Lower lobe of right lung (tissue), 2 donors: ENCODE data around the gene MSH5. TPM values are rescaled to one million over a fixed set of nuclear protein-coding genes. Genes with fewer than 3 reads are reported as not detected.

Experiments
- ATAC-seq, 2 donors: fragments of 200-7000 bp; cut with Tn5 transposase; one replicate each; pipeline ENCODE4 v1.9.1; 2020 to 2022; ENCODE audit warnings: mild to moderate bottlenecking in 2 of 2, moderate library complexity in 2 of 2
- DNase-seq: peaks from one replicate; pipeline ENCODE4 v3.0.0-alpha.2; 2020
- H3K27ac ChIP-seq: fragments of 200-600 bp; one replicate; pipeline ENCODE4 v1.8.0; 2022
- H3K27me3 ChIP-seq: fragments of 200-600 bp; one replicate; pipeline ENCODE4 v1.8.0; 2022; ENCODE audit warnings: low read depth
- H3K36me3 ChIP-seq: fragments of 200-600 bp; one replicate; pipeline ENCODE4 v1.8.0; 2022; ENCODE audit warnings: mild to moderate bottlenecking
- H3K4me1 ChIP-seq: fragments of 200-600 bp; one replicate; pipeline ENCODE4 v1.8.0; 2022
- H3K4me3 ChIP-seq: fragments of 200-600 bp; one replicate; pipeline ENCODE4 v1.8.0; 2022; ENCODE audit warnings: mild to moderate bottlenecking
- H3K9me3 ChIP-seq: fragments of 200-600 bp; one replicate; pipeline ENCODE4 v1.8.0; 2022
- intact Hi-C: fragments of 100-400 bp; cut with DNase I; formaldehyde crosslinking; loops from one replicate; pipeline ENCODE4 v1.11.0; 2022
- total RNA-seq: library from RNA; stranded (reverse); fragmentation: NEBNext Ultra II Directional; extraction: Animal tissue kit (Norgen Biotek cat#: 25700); gene quantifications from one replicate; pipeline ENCODE4 v1.2.1, GENCODE V29; 2021
- TF ChIP-seq, protein P1 (sequence below): fragments of 200-600 bp; IDR thresholded peaks from one replicate; pipeline ENCODE4 v1.8.0; 2022; ENCODE audit warnings: antibody characterized with exemption, mild to moderate bottlenecking
- donor health status: DM: no; HTN: yes; CAD: no; lungs with severe emphysema.

The MSH5 gene
- total RNA-seq, 1 donor from 2014 or later, result 14.9 TPM

DNA sequence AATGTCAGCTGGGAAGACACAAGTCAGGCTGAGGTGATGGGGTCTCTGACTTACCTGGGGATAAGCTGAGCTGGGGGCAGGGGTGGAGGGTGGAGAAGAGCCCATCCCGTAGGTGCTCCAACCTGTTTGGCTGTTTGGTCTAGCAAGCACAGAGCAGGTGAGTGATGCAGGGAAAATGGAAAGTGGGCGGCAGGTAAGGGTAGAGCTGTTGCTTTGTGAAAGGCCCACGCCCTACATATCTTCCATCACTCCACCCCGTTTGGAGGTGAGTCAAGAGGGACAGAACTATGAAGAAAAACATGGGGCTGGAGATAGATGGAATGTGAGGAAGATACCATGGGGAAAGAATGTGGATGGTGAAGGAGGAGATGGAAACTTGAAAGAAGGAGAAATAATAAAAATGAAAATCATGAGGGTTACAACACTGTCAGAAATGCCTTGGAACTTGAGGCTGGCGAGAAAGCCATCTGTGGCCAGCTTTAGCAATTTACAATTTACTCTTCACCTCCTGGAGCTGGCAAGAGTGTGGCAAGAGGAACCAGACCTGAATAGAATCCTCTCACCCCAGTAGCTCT lies 19.5 kb upstream of the MSH5 start:
- Histone ChIP-seq H3K4me3 (no peak overlapping the region), H3K27ac (no peak overlapping the region), H3K36me3 (no peaks in the 10 kb centered on the region), H3K27me3 (no peaks in the 10 kb centered on the region), H3K9me3 (no peaks in the 10 kb centered on the region), H3K4me1 (no peaks in the 10 kb centered on the region)
- intact Hi-C loops, result no loop called here
- DNase-seq (peak; percentile 2), ATAC-seq (no peak)
- TF ChIP-seq, protein P1, sequence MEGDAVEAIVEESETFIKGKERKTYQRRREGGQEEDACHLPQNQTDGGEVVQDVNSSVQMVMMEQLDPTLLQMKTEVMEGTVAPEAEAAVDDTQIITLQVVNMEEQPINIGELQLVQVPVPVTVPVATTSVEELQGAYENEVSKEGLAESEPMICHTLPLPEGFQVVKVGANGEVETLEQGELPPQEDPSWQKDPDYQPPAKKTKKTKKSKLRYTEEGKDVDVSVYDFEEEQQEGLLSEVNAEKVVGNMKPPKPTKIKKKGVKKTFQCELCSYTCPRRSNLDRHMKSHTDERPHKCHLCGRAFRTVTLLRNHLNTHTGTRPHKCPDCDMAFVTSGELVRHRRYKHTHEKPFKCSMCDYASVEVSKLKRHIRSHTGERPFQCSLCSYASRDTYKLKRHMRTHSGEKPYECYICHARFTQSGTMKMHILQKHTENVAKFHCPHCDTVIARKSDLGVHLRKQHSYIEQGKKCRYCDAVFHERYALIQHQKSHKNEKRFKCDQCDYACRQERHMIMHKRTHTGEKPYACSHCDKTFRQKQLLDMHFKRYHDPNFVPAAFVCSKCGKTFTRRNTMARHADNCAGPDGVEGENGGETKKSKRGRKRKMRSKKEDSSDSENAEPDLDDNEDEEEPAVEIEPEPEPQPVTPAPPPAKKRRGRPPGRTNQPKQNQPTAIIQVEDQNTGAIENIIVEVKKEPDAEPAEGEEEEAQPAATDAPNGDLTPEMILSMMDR, result no peak

DNA sequence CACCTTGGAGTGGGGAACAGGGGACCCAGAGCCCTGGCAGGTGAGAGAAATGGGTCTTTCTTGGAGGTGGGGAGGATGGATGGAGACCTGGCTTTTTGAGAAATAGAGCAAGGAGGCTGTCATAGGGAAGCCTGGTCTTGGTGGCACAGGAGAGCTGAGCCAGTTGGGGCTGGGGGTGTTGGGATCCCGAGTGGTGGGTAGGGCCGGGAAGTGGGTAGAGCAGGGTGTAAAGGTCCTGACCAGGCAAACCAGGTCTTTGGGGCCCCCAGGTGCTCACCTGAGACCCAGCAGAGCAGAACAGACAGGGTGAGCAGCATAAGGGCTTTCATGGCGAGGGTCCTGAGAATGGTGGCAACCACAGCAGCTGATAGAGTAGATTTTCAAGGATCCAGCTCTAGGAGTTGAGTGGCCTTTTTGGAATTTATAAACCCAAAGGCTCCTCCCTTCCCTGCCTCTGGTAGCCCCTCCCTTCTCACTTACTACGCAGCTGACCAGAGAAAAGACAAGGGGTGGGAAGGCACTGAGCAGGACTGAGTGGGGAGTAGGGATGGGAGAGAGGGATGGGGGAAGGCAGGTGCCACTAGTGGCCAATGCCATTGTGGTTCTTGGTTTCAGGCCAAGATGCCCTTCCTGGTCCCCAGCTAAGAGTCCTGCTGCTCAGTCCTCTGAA lies 18.3 kb upstream of the MSH5 start, which contains the start of gene LY6G6C:
TSS of gene LY6G6C (minus strand) at position 396 of the 670 bp plus-strand sequence. CDS start at position 329, 67 bp downstream.
- H3K9me3 ChIP-seq, result no peaks in the 10 kb centered on the region
- peaks cover 5% of the 10 kb centered on the region for H3K36me3 ChIP-seq
- DNase-seq (peak; percentile 13), ATAC-seq (no peak)
- no peak within 1 kb of the TSS for H3K27ac ChIP-seq
- TF ChIP-seq, protein P1, result no peak
- no peaks in the 10 kb centered on the region for H3K27me3 ChIP-seq
- peaks cover 11% of the 10 kb centered on the region for H3K4me1 ChIP-seq
- intact Hi-C loops, result no loop called here
- no peak within 1 kb of the TSS for H3K4me3 ChIP-seq

DNA sequence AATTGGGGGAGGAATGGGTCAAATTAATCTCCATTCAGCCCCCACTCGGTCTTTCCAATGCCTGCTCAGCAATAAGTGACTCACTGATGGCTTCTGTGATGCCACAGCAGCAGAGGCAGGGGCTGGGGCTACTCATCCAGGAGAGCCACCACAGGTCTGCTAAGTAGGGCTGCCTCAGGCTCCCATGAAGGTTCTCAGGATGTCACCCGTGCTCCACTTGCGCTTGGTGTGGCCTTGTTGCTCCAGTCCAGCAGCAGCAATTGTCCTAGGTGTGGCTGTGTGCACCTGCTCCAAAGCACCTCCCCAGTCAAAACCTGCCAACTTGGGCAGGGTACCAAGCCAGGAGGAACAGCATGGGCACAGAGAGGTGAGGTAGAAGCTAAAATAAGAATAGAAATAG lies 17.6 kb upstream of the MSH5 start:
- Histone ChIP-seq H3K27me3 (no peaks in the 10 kb centered on the region), H3K27ac (no peak overlapping the region), H3K4me3 (no peak overlapping the region), H3K36me3 (peaks cover 12% of the 10 kb centered on the region), H3K4me1 (peaks cover 17% of the 10 kb centered on the region), H3K9me3 (no peaks in the 10 kb centered on the region)
- ATAC-seq, result no peak
- peak; percentile 24 for DNase-seq
- TF ChIP-seq, protein P1, result no peak
- intact Hi-C loops, result no loop called here

DNA sequence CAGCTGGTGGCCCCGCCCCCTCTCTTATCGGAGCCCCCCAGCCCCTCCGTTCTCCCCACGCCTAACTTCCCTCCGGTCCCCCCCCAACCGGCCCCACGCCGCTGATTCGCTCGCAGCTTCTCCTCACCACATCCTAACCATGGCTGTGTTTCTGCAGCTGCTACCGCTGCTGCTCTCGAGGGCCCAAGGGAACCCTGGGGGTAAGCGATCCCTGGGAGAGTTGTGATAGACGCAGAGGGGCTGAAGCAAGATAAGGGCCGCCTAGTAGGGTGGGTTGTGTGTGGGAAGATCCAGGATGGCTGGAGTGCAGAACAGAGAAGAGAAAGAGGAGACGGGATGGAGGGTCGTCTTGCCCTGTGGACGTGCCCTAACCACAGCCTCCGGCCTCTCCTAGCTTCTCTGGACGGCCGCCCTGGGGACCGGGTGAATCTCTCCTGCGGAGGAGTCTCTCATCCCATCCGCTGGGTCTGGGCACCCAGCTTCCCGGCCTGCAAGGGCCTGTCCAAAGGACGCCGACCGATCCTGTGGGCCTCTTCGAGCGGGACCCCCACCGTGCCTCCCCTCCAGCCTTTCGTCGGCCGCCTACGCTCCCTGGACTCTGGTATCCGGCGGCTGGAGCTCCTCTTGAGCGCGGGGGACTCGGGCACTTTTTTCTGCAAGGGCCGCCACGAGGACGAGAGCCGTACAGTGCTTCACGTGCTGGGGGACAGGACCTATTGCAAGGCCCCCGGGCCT lies 16.4 kb upstream of the MSH5 start, which contains the start of gene MPIG6B:
TSS of gene MPIG6B (plus strand) at position 129 of the 735 bp plus-strand sequence. CDS start at position 140, 11 bp downstream.
- no peaks in the 10 kb centered on the region for H3K9me3 ChIP-seq
- intact Hi-C loops, result no loop called here
- no peak within 1 kb of the TSS for H3K4me3 ChIP-seq
- ATAC-seq, result no peak
- DNase-seq, result no peak
- TF ChIP-seq, protein P1, result no peak
- no peaks in the 10 kb centered on the region for H3K27me3 ChIP-seq
- H3K4me1 ChIP-seq, result peaks cover 30% of the 10 kb centered on the region
- no peak within 1 kb of the TSS for H3K27ac ChIP-seq
- H3K36me3 ChIP-seq, result peaks cover 22% of the 10 kb centered on the region

DNA sequence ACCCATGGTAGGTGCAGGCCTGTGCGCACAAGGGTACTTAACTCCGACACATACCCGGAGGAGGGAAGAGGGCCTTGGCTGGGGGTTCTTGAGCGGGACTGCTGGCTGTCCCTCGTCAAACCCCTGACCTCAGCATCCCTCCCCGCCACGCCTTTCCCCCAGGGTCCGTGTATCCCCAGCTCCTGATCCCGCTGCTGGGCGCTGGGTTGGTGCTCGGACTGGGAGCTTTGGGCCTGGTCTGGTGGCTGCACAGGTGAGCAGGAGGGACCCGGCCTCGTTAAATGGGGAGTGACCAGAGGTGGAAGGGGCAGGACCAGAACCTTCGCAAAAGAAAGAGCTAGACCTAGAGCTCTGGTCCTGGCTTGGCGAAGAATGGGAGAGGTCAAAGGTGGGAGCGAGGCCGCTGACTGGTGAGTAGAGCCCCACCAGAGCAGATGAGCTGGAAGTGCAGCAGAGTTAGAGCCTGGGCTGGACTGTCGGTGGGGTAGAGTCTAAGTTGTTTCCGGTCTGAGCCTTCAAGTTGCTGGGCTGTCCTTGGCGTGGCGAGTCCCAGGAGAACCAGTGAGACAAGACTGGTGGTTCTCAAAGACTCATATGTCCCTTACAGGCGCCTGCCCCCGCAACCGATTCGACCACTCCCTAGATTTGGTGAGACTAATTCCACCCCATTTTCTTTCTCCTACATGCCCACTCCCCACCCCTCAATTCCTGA lies 15.7 kb upstream of the MSH5 start:
- TF ChIP-seq, protein P1, result no peak
- no peaks in the 10 kb centered on the region for H3K27me3 ChIP-seq
- peaks cover 22% of the 10 kb centered on the region for H3K36me3 ChIP-seq
- intact Hi-C loops, result no loop called here
- no peak for DNase-seq
- H3K27ac ChIP-seq, result no peak overlapping the region
- peaks cover 36% of the 10 kb centered on the region for H3K4me1 ChIP-seq
- no peak overlapping the region for H3K4me3 ChIP-seq
- ATAC-seq, result no peak
- H3K9me3 ChIP-seq, result no peaks in the 10 kb centered on the region
